KBM-7 (cell line): Measurements from ENCODE around the gene OSTM1.

ENCODE experiments used
- DNase-seq: peaks from one replicate; pipeline ENCODE4 v3.0.0-alpha.2; 2015
- in situ Hi-C: fragments of 300-500 bp; cut with MboI; formaldehyde crosslinking; loops from 2 replicates; pipeline ENCODE4 v1.14.3; 2020; ENCODE audit warnings: low sequenced_read_pairs, low pct_unique_long_range_greater_than_20kb, mixed read lengths

Gene OSTM1

DNA sequence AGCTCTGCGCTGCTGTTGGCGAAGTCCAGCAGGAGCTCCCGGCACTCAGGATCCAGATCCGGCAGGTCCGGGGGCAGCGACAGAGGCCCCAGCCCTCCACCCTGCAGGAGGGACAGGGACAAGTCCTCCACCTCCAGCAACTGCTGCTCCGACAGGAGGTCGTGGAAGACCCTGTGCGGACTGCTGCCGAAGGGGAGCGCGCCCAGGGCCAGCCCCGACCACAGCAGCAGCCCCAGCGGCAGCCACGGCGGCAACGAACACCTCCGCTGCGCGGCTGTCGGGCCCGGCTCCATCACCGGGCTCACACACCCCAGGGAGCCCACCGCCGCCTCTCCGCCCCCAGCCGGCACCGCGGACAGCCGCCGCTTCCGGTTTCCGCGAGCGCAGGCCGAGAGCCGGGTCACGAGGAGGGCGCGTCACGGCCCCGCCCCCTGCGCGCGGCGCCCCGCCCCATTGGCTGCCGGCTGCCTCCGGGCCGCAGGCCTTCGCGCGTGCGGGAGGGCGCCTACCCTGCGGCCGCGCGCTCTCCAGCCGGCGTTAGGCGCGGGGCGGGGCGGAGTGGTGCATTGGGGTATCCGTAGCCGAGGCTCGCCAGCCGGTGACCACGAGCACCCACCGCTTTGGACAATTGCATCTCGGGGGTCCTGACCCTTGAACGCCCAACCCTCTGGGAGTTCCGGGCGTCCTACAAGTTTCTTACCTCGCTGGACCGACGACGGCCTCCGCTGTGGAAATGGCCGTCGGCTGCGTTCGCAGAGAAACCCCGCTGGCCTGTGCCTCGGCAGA is at the start of gene OSTM1:
TSS of gene OSTM1 (minus strand) at position 383 of the 786 bp plus-strand sequence. CDS start at position 293, 90 bp downstream.
- DNase-seq: peak; percentile 87
- in situ Hi-C loops: no loop called here

DNA sequence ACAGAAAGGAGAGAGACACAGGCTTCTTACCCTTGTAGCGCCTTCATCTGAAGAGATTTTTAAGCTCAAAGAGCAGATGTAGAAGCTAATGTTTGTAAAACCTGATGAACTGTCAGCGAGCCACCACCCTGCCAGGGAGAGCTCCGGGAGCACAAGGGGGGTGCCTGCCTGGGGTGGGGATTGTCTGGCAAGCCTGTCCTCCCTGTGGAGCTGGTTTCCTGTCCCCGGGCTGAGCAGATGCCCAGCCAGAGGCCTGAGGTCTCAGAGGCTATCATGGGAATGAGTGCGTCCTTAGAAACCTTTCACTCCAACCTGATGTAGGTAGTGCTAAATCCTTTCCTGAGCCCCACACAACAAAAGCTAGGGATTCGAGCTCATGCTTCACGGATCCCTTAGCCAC is 49.4 kb upstream of the OSTM1 start:
- in situ Hi-C loops: loop anchor here (25.0 kb wide), 1 partner anchor 363 kb away; no protein-coding TSS in a partner anchor
- no peak for DNase-seq

- DNase-seq: no peak
These were observed 49.0 kb upstream of the OSTM1 start for GRCh38 chr6:108123481-108123929.

GRCh38 chr6:108121612-108122011 is 47.1 kb upstream of the OSTM1 start:
- in situ Hi-C loops: loop anchor here (25.0 kb wide), 1 partner anchor 366 kb away; no protein-coding TSS in a partner anchor
- DNase-seq: no peak

More at GRCh38 chr6:108123481-108123929, 49.0 kb upstream of the OSTM1 start:
- in situ Hi-C loops: loop anchor here (25.0 kb wide), 1 partner anchor 364 kb away; no protein-coding TSS in a partner anchor

DNA sequence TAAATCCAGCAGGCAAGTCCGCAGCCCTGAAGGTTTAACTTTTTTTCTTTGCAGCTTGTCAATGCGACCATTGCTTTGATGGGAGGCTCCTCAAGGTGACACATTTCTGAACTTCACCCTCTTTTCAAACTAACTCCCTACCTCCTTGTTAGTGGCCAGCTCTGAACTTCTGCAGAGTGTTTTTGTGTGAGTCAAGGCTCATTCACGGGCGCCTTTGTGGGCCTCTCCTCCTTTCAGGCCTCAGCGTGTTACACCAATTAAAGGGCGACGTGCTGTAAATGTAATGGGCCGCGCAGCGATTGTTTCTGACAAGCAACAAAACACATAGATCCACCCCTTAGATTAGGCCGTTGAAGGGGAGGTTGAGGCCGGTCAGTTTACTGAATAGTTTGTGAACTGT is 45.8 kb upstream of the OSTM1 start:
- in situ Hi-C loops: loop anchor here (25.0 kb wide), 1 partner anchor 367 kb away; no protein-coding TSS in a partner anchor
- no peak for DNase-seq

- no peak for DNase-seq
- in situ Hi-C loops: loop anchor here (25.0 kb wide), 1 partner anchor 368 kb away; no protein-coding TSS in a partner anchor
These were observed 45.2 kb upstream of the OSTM1 start for GRCh38 chr6:108119769-108120141.

DNA sequence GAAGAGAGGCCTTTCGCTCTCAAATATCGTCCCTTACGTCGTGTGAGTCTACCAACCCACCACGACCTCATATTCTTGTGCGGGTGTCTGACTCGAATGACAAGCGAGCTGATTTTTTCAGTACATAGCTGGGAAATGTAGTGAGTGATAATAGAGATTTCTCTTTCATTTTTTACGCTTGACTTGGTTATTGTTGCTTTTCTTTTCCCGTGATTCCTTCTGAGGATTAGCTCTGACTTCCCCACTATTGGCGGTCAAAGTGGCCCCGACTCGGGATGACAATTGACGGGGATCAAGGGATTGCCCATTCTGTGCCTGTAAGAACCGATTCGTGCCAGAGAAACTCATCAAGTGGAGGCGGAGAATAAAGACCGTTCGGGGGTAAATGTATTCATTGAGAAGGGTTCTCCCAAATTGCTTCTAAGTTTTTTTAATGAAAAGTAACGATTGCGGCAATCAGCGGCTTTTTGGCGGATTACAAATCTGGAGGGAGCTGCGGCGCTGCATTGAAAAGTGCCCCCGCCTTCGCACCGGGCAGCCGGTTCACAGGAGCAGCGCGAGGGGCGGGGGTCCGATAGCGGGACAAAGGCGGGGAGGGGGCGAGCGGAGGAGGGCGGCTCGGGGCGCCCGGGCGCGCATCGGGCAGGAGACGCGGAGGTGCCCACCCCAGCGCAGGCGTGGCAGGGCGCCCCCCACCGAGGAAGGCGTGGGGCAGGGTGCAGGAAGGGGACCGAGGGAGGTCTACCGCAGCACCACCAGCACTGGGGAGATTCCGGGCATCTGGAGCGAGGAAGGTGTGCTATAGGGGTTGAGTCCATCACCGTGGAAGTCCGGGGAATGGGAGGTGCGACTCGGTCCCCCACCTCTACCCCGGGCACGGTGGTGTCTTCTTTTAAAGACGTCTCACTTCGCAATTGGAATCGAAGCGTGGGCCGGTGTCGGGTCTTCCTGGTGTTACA is 44.5 kb upstream of the OSTM1 start:
- in situ Hi-C loops: loop anchor here (25.0 kb wide), 1 partner anchor 368 kb away; no protein-coding TSS in a partner anchor
- no peak for DNase-seq

DNA sequence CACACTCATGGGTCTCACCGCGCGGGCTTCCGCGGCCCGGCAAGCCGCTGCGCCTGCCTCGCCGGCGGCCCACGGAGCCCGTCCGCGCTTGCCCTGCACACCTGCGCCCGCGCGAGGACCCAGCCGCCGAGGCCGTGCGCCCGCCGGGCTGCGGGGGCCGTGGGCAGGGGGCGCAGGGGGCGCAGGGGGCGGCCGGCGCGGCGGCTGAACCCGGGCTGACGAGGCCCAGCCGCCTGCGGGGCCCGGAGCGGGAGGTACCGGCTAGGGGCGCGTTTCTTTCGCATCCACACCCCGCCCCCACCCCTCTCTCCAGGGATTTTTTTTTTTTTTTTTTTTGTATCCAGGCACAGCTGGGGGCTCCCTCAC is 43.8 kb upstream of the OSTM1 start:
- DNase-seq: no peak
- in situ Hi-C loops: loop anchor here (25.0 kb wide), 1 partner anchor 369 kb away; no protein-coding TSS in a partner anchor

- no peak for DNase-seq
- in situ Hi-C loops: loop anchor here (25.0 kb wide), 1 partner anchor 370 kb away; no protein-coding TSS in a partner anchor
These were observed 43.2 kb upstream of the OSTM1 start for GRCh38 chr6:108117427-108118358.

GRCh38 chr6:108116546-108117426 is 42.2 kb upstream of the OSTM1 start:
- in situ Hi-C loops: loop anchor here (25.0 kb wide), 1 partner anchor 371 kb away; no protein-coding TSS in a partner anchor
- DNase-seq: no peak

GRCh38 chr6:108115598-108116058 is 41.1 kb upstream of the OSTM1 start:
- no peak for DNase-seq
- in situ Hi-C loops: loop anchor here (25.0 kb wide), 1 partner anchor 372 kb away; no protein-coding TSS in a partner anchor

- no peak for DNase-seq
- in situ Hi-C loops: loop anchor here (25.0 kb wide), 1 partner anchor 372 kb away; no protein-coding TSS in a partner anchor
These were observed 40.5 kb upstream of the OSTM1 start for GRCh38 chr6:108114841-108115597.

DNA sequence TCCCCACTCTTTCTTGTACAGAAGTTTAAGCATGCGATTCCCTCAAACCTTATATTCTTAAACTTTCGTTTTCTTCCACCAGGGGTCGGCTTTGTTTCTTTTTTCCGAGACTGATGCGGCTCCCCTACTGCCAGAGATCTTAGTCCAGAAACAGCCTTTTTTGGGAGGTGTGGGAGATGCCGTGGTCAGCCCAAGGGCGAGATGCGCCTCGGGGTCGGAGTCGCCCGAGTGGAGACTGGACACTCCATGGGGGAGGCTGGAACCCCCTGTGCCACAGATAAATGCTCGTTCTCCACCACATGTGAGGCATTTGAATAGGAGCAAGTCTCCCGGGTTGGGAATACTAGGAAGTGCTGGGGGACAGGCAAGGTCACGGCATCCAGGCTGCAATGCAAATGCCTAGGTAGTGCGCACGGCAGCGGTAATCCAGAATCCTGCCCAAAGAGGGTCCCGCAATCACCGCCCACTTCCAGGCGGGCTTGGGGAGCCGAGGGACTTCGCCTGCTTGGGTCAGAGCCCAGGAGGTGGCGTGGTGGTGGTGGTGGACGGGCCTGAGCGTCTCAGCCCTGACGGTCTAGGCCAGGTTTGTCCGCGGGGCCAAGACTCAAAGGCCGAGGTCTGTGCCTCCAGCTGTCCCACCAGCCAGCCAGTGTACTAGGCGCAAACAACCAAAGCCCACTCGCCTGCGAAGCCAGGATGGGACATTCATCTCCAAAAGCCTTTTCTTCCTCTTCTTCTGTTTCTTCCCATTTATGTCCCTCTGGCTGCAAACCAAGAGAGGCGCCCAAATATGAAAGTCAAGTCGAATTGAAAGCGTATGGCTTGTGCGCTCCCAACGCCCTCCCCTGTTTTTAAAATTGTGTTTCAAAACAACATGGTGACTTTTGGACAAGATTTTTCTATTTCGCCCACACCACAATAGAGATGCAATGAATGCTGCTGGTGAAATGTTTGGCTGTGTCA is 39.3 kb upstream of the OSTM1 start:
- peak; percentile 81 for DNase-seq
- in situ Hi-C loops: loop anchor here (25.0 kb wide), 1 partner anchor 373 kb away; no protein-coding TSS in a partner anchor

- no peak for DNase-seq
- in situ Hi-C loops: loop anchor here (25.0 kb wide), 1 partner anchor 379 kb away; no protein-coding TSS in a partner anchor
These were observed 33.8 kb upstream of the OSTM1 start for GRCh38 chr6:108108374-108108773.

DNA sequence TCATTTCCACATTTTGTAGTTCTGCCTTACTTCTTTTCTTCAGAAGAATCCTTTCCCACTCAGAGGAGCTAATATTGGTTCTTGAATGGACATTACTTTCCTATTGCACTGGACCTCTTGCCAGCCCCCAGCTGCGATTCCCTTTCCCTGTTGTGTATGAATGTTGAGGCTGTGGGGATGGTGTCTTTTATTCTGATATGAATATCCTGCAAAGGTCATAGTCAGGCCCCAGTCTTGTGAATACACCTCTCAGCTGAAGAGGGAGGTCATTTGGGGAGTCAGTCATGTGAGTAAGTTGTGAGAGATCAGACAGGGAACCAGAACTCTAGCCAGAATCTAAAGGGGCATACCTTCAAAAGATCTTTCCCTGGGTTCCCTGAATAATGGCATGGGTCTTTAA is 32.6 kb upstream of the OSTM1 start:
- DNase-seq: no peak
- in situ Hi-C loops: loop anchor here (25.0 kb wide), 1 partner anchor 380 kb away; no protein-coding TSS in a partner anchor
